Esophagus muscularis mucosa (tissue), 4 donors: Measurements from ENCODE around the gene GRID2IP.

Source experiments
- CTCF ChIP-seq, 3 experiments: fragments of 200-600 bp in 2 of 3; fragments of 450-650 bp in 1 of 3; sonication (generic) in 2 of 3; IDR thresholded peaks; one replicate each; pipeline ENCODE4 v1.5.1; 2017 to 2019; ENCODE audit warnings: antibody characterized with exemption in 3 of 3, mild to moderate bottlenecking in 2 of 3, moderate library complexity in 1 of 3
- EP300 ChIP-seq: sonication (generic); formaldehyde crosslinking; IDR thresholded peaks from one replicate; pipeline ENCODE4 v1.6.1; 2017; ENCODE audit warnings: antibody characterized with exemption
- POLR2A ChIP-seq: fragments of 450-650 bp; IDR thresholded peaks from one replicate; pipeline ENCODE4 v1.6.1; 2017; ENCODE audit warnings: antibody characterized with exemption, moderate library complexity, mild to moderate bottlenecking, low read depth
- POLR2AphosphoS5 ChIP-seq, 2 donors: sonication (generic); formaldehyde crosslinking; IDR thresholded peaks; one replicate each; pipeline ENCODE4 v1.6.1; 2017; ENCODE audit warnings: antibody characterized with exemption in 2 of 2

GRCh38 chr7:6486438-6487183 lies 64.7 kb downstream of the GRID2IP start:
- TF ChIP-seq EP300: no peak
- TF ChIP-seq CTCF (IDR thresholded peaks at IDR 0.05): no peak
- no peak for TF ChIP-seq POLR2A
- no peak for TF ChIP-seq POLR2AphosphoS5 (IDR thresholded peaks at IDR 0.05)
